HG02623 (cell line): Measurements from ENCODE around the gene SLC16A12.
"Not testable (repeated sequence)": the region's sequence is repeated elsewhere in the genome, so short reads cannot be mapped to it uniquely, and the experiment has no call there.

Experiments
- ATAC-seq: cut with Tn5 transposase; IDR thresholded peaks from one replicate; pipeline ENCODE4 v1.9.1; 2021; ENCODE audit warnings: moderate library complexity; ENCODE audit not compliant: unreplicated experiment

SLC16A12 gene

GRCh38 chr10:89426230-89426868 is 109.0 kb downstream of the SLC16A12 start:
- ATAC-seq: no peak

- ATAC-seq: no peak
These were observed 110.4 kb downstream of the SLC16A12 start for GRCh38 chr10:89425000-89425399.

GRCh38 chr10:89421018-89421476 is 114.3 kb downstream of the SLC16A12 start:
- ATAC-seq: no peak

GRCh38 chr10:89419548-89419947 is 115.8 kb downstream of the SLC16A12 start:
- no peak for ATAC-seq

GRCh38 chr10:89416465-89416864 is 118.9 kb downstream of the SLC16A12 start:
- no peak for ATAC-seq

GRCh38 chr10:89414879-89415821 is 120.2 kb downstream of the SLC16A12 start:
- ATAC-seq: peak; percentile 31

- peak; percentile 74 for ATAC-seq
These were observed 121.1 kb downstream of the SLC16A12 start, which contains the start of gene IFIT5 for GRCh38 chr10:89414146-89414878. IFIT5 (plus strand) TSS chr10:89414568; CDS start chr10:89414799, 231 bp downstream.

- ATAC-seq: no peak
These were observed 121.9 kb downstream of the SLC16A12 start for GRCh38 chr10:89413398-89413912.

GRCh38 chr10:89412276-89412675 is 123.1 kb downstream of the SLC16A12 start:
- ATAC-seq: not testable (repeated sequence)

GRCh38 chr10:89411135-89411534 is 124.3 kb downstream of the SLC16A12 start:
- ATAC-seq: not testable (repeated sequence)

- not testable (repeated sequence) for ATAC-seq
These were observed 124.8 kb downstream of the SLC16A12 start for GRCh38 chr10:89410551-89410950.

- not testable (repeated sequence) for ATAC-seq
These were observed 126.1 kb downstream of the SLC16A12 start for GRCh38 chr10:89409282-89409681.

- ATAC-seq: not testable (repeated sequence)
These were observed 127.6 kb downstream of the SLC16A12 start for GRCh38 chr10:89407792-89408191.

- not testable (repeated sequence) for ATAC-seq
These were observed 129.2 kb downstream of the SLC16A12 start for GRCh38 chr10:89406178-89406577.

- no peak for ATAC-seq
These were observed 131.0 kb downstream of the SLC16A12 start for GRCh38 chr10:89404104-89405047.

- ATAC-seq: no peak
These were observed 132.4 kb downstream of the SLC16A12 start for GRCh38 chr10:89403043-89403442.

GRCh38 chr10:89399956-89400355 is 135.4 kb downstream of the SLC16A12 start:
- ATAC-seq: no peak

- no peak for ATAC-seq
These were observed 137.2 kb downstream of the SLC16A12 start for GRCh38 chr10:89398003-89398749.

GRCh38 chr10:89395141-89395540 is 140.3 kb downstream of the SLC16A12 start:
- no peak for ATAC-seq
